ENCODE data around the gene RBM28. TPM values are rescaled to one million over a fixed set of nuclear protein-coding genes. Genes with fewer than 3 reads are reported as not detected.

RBM28 gene
- total and polyA plus RNA-seq, 2 of the 8 experiments (the other 6 are each of a cell fraction or from before 2014, with no cell fraction given) = 12.8 to 65.3 TPM

- Histone ChIP-seq H4K20me1 (replicated peaks in 1 of 2; ENCODE audit: control insufficient read depth in 1 of 2, insufficient read depth in 2 of 2, low read length in 2 of 2) (peaks cover 0 to 2% of the 10 kb centered on the region in 2 experiments), H4K8ac (ENCODE audit: extremely low read depth, insufficient read depth, low read length) (no peak overlapping the region), H4K5ac (ENCODE audit: insufficient read length, low read depth, low read length) (no peak overlapping the region), H3K4ac (replicated peaks; ENCODE audit: insufficient read length, low read depth, low read length) (no peak overlapping the region), H2BK5ac (ENCODE audit: low read depth, low read length) (no peak overlapping the region), H3K14ac (ENCODE audit: insufficient read length) (no peak overlapping the region), H2BK15ac (ENCODE audit: low read length) (no peak overlapping the region), H3K9me3 (ENCODE audit: insufficient read depth in 2 of 2, low read depth in 1 of 2, low read length in 1 of 2) (no peaks in the 10 kb centered on the region), H3K36me3 (ENCODE audit: control insufficient read depth in 2 of 4, insufficient read depth in 4 of 4, low read length in 3 of 4) (peaks cover 6 to 39% (median 25%) of the 10 kb centered on the region in 4 experiments), H2AK5ac (ENCODE audit: low read depth, low read length) (no peak overlapping the region), H3K79me1 (ENCODE audit: low read depth, low read length) (no peaks in the 10 kb centered on the region), H2AFZ (ENCODE audit: low read length) (no peak overlapping the region), H4K91ac (replicated peaks; ENCODE audit: insufficient read length, low read length) (no peak overlapping the region), H3K9ac (replicated peaks in 1 of 4; ENCODE audit: extremely low read depth in 1 of 4, low read depth in 3 of 4, low read length in 3 of 4) (no peak overlapping the region), H2BK120ac (replicated peaks; ENCODE audit: low read depth, low read length) (no peak overlapping the region), H3K4me1 (replicated peaks in 1 of 4; ENCODE audit: control insufficient read depth in 3 of 4, insufficient read depth in 4 of 4, low read length in 3 of 4) (peaks cover 9 to 19% (median 14%) of the 10 kb centered on the region in 4 experiments), H3K56ac (replicated peaks; ENCODE audit: insufficient read length, low read depth, low read length) (no peak overlapping the region), H3K4me3 (ENCODE audit: extremely low read depth in 1 of 4, insufficient read depth in 2 of 4, low read depth in 3 of 4, low read length in 4 of 4) (no peak overlapping the region), H3K23me2 (ENCODE audit: low read depth, low read length) (no peaks in the 10 kb centered on the region), H3K79me2 (ENCODE audit: control insufficient read depth in 1 of 2, insufficient read depth in 2 of 2, low read length in 2 of 2) (no peaks in the 10 kb centered on the region), H2BK20ac (ENCODE audit: low read length) (no peak overlapping the region), H3K27ac (ENCODE audit: low read depth, low read length) (no peak overlapping the region), H3K4me2 (ENCODE audit: insufficient read depth in 1 of 2, low read depth in 2 of 2, low read length in 2 of 2) (no peak overlapping the region), H3K23ac (ENCODE audit: insufficient read length) (no peak overlapping the region), H3K18ac (ENCODE audit: extremely low read depth, low read length) (no peak overlapping the region), H2BK12ac (ENCODE audit: low read depth, low read length) (no peak overlapping the region), H3K27me3 (replicated peaks in 1 of 4; ENCODE audit: control insufficient read depth in 3 of 4, extremely low read depth in 1 of 4, insufficient read depth in 3 of 4, low read length in 3 of 4) (no peaks in the 10 kb centered on the region)
- WGBS, 2 experiments (ENCODE audit: extremely low coverage in 1 of 2, insufficient coverage in 1 of 2, insufficient read length in 1 of 2, insufficient replicate concordance in 2 of 2, low coverage in 1 of 2, low lambda C conversion rate in 2 of 2, missing lambda C conversion rate in 1 of 2) = 91% methylated on average over 5 of the region's 5 CpGs; no CpG with 5 or more reads in 1 of the 2 experiments
- TF ChIP-seq SP1 (IDR thresholded peaks at IDR 0.05; ENCODE audit: low read depth, low read length) (no peak), NANOG (IDR thresholded peaks at IDR 0.05; ENCODE audit: insufficient read depth, low read depth, low read length, poor library complexity, severe bottlenecking) (no peak), ATF2 (IDR thresholded peaks at IDR 0.05; ENCODE audit: low read length) (no peak), KDM5A (IDR thresholded peaks at IDR 0.05; ENCODE audit: low read length) (no peak), SUZ12 (IDR thresholded peaks at IDR 0.05; ENCODE audit: low read length) (no peak), YY1 (IDR thresholded peaks at IDR 0.05; ENCODE audit: low read depth, low read length) (no peak), TAF7 (optimal IDR thresholded peaks at IDR 0.05; ENCODE audit: borderline replicate concordance, low read depth, low read length) (no peak), CHD2 (IDR thresholded peaks at IDR 0.05; ENCODE audit: low read length) (no peak)
- ChIA-PET POLR2A (ENCODE audit: partially characterized antibody) (interaction anchor here (5.8 kb wide), 1 partner anchor 32 kb away, joined by 25 read pairs; no protein-coding TSS in a partner anchor), CTCF (ENCODE audit: partially characterized antibody) (interaction anchor here (1.7 kb wide), 1 partner anchor 25 kb away, joined by 6 read pairs; no protein-coding TSS in a partner anchor)
- no peak for FAIRE-seq
- DNase-seq (ENCODE audit: low read depth in 1 of 2, low spot score in 2 of 2) = no peak
Measured at GRCh38 chr7:128303643-128304042, 40.1 kb downstream of the RBM28 start.
